UCSD-AML1 (cell line): ENCODE results near the gene TRIM32.
A peak's percentile ranks its signal among the peaks of the same experiment; 100 is the strongest.

Experiments
- DNase-seq: peaks from one replicate; lab custom pipeline; 2025; ENCODE audit not compliant: unreplicated experiment; lab: John Stamatoyannopoulos, UW

TRIM32 gene, protein sequence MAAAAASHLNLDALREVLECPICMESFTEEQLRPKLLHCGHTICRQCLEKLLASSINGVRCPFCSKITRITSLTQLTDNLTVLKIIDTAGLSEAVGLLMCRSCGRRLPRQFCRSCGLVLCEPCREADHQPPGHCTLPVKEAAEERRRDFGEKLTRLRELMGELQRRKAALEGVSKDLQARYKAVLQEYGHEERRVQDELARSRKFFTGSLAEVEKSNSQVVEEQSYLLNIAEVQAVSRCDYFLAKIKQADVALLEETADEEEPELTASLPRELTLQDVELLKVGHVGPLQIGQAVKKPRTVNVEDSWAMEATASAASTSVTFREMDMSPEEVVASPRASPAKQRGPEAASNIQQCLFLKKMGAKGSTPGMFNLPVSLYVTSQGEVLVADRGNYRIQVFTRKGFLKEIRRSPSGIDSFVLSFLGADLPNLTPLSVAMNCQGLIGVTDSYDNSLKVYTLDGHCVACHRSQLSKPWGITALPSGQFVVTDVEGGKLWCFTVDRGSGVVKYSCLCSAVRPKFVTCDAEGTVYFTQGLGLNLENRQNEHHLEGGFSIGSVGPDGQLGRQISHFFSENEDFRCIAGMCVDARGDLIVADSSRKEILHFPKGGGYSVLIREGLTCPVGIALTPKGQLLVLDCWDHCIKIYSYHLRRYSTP

GRCh38 chr9:116687074-116687753 lies at the start of gene TRIM32:
TSS of gene TRIM32 (plus strand) at chr9:116687305. CDS start at chr9:116697743, 10,438 bp downstream.
- peak; percentile 89 for DNase-seq

- no peak for DNase-seq
Observed at GRCh38 chr9:116639251-116639741, 47.8 kb upstream of the TRIM32 start.

DNA sequence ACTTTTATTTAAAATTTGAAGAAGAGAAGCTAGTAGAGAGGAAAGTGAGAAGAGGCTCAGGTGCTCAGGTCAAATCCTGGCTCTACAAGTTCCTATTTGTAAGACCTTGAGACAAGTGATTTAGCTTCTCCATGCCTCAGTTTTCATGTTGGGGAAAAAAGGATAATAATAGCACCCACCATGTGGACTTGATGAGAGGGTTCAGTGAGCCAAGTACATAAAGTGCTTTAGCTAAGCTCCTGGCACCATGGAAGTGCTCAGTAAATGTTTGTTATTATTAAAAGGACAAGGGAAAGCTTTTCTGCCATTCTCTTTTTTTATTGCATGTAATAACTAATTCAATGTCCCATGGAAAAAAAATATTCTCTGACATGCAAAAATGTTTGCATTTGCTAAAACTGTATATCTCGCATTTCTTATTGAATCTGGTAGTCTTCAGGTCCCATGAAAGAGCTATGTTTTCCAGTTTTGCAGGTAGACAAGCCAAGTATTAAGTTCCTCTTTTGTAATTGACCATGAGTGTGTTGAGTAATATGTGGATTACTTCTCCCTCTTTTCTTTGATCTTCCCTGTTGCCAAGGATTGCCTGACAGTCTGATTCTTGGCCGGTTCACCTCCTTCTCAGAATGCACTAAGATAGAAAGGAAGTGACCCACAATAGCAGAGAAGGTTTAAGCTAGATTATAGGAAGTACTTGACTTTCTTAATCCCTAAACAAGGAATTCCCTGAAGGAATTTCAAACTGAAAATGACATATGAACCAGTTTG lies 45.6 kb upstream of the TRIM32 start:
- no peak for DNase-seq

GRCh38 chr9:116643691-116644090 lies 43.4 kb upstream of the TRIM32 start:
- no peak for DNase-seq

- DNase-seq = no peak
Observed at GRCh38 chr9:116644091-116644688, 42.9 kb upstream of the TRIM32 start.

GRCh38 chr9:116646661-116647514 lies 40.2 kb upstream of the TRIM32 start:
- DNase-seq = no peak

- DNase-seq = peak; percentile 12
Observed at GRCh38 chr9:116647515-116647809, 39.6 kb upstream of the TRIM32 start.

- DNase-seq = no peak
Observed at GRCh38 chr9:116653348-116654058, 33.6 kb upstream of the TRIM32 start.

DNA sequence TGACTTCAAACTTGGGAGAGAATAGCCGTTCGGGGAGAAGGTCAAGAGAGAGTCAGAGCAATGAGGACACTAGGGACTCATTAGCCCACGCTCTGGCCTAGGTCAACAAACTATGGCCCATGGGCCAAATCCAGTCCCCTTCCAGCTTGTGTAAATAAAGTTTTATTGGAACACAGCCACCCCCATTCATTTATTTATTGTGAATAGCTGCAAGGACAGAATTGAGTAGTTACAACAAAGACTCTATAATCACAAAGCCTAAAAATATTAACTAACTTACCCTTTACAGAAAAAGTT lies 33.1 kb upstream of the TRIM32 start:
- DNase-seq = no peak

- DNase-seq = no peak
Observed at GRCh38 chr9:116656501-116656971, 30.6 kb upstream of the TRIM32 start.

- DNase-seq = no peak
Observed at GRCh38 chr9:116656977-116657376, 30.1 kb upstream of the TRIM32 start.

DNA sequence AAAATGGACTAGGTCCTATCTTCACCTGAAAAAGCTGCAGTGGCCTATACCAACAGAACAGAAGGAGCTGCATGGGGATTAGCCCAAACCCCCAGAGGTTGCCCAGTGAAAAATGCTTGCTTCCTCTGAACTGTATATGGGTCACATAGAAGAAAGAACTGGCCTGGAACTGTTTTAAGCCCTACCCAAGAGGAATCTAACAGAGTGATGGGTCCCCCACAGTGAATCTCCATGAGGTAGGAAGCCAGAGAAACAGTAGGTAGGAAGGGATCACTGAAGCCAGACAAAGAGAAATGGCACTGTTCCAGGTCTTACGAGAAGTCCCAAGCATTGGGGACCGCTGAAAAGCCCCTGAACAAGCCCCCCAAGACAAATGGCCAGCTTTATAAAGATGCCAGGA lies 28.8 kb upstream of the TRIM32 start:
- no peak for DNase-seq

DNA sequence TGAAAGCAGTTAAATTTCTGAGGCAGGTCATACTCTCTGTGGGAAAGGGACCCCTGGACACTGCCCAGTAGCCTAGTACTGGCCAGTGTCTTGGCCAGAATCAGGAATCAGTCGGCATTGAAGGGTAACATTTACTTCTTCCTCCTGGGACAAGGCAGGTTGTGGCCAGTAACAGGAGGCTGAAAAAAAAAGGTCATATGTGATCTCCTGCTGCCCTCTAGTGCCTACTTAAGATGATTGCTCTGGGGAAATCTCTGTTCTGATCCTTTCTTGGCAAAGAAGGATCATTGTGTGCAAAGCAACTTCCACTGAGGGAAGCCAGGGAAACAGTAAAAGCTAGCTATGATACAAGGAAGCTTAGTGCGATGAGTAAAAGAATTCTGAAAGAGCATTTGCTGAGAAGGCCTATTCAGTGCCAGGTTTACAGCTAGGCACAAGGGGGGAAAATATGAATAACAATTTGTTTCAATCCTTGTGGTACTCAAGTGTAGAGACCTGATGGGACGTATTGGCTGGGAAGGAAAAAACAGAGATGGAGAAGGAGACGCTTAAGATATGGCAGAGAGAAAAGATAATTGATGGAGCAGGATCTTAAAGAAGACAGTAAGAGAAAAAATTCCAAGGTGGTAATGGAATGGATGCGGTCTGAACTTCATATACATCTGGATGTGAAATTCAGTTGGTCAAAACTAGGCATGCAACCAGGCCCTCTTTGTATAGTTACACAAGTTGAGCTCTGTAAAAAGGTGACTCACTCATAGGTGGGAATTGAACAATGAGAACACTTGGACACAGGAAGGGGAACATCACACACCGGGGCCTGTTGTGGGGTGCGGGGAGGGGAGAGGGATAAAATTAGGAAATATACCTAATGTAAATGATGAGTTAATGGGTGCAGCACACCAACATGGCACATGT lies 25.8 kb upstream of the TRIM32 start:
- peak; percentile 11 for DNase-seq

DNA sequence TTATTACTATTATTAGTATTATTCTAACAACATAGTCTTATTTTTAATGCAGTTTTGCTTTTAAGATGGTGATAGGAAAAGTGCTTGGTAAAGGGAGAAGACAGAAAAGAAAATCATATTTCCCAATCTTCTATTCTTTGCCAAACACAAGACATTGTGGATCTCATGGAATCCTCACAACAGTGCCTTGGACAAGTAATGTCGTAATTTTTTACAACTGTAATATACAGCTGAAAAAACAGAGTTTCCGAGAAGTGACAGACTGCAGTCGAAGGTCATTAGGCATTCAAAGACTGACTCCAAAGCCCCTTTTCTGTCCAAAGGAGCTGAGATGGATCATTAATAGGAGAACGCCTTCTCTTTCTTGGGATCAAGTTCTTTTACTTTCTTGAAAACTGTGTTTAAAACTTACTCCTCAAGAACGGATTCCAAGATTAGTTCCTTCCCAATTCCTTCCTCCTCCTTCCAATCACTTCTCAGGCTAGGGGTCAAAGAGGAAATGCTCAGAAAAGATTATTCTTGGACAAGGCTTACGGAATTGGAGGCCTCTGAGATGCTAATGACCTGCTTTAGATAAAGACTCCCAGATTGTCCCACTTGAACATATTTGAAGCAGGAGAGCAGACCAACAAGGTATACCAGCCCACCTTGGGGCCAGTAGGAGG lies 24.3 kb upstream of the TRIM32 start:
- DNase-seq = no peak

DNA sequence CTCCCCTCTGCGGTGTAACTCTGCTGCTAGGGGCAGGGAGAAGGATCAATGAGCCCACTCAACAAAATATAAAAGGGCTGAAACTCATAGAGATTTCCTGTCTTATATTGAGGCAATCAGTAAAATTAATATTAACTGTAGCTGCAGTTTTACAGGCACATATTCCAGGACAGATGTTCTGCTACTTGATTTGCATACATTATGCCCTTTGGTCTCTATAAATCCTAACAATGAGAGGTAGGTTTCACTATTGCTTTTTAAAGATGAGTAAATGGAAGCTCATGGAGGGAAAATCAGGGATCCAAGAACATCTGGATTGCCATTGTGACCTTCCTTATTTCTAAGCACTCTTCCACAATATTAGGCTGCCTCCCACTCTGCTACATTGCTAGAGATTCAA lies 23.5 kb upstream of the TRIM32 start:
- DNase-seq = no peak

GRCh38 chr9:116668970-116669695 lies 18.0 kb upstream of the TRIM32 start:
- no peak for DNase-seq

- no peak for DNase-seq
Observed at GRCh38 chr9:116671605-116672004, 15.5 kb upstream of the TRIM32 start.
